HCT116 (cell line): ENCODE data around the gene ZIC4. TPM values are rescaled to one million over a fixed set of nuclear protein-coding genes. Genes with fewer than 3 reads are reported as not detected.

Source experiments
- ATAC-seq: fragments of 200-7000 bp; cut with Tn5 transposase; 2 replicates; pipeline ENCODE4 v1.9.1; 2020; ENCODE audit warnings: mild to moderate bottlenecking, moderate library complexity
- BruUV-seq: library from RNA; stranded (reverse); fragments of 400-500 nt; replicated peaks from 2 replicates; lab custom pipeline; 2021; lab: Mats Ljungman, UMichigan
- CTCF ChIA-PET: fragments of 300-600 bp; sonication (Branson Sonifier 250); formaldehyde crosslinking; loops from one replicate; lab custom pipeline; 2021; ENCODE audit warnings: antibody characterized with exemption; lab: Charles Lee
- POLR2A ChIA-PET: fragments of 300-600, 350-600 bp; sonication (Branson Sonifier 250); formaldehyde crosslinking; loops from one replicate; lab custom pipeline; 2021; ENCODE audit warnings: antibody characterized with exemption; lab: Charles Lee
- RAD21 ChIA-PET, 2 experiments: fragments of 300-600 bp; sonication (Branson Sonifier 250); formaldehyde crosslinking; loops; one replicate each; lab custom pipeline; 2023; ENCODE audit warnings: low total read pairs in 2 of 2; ENCODE audit not compliant: uncharacterized antibody in 2 of 2, unreplicated experiment in 2 of 2, low non-redundant PET in 1 of 2; lab: Charles Lee
- DNase-seq: peaks from one replicate; pipeline ENCODE4 v3.0.0-alpha.2; 2010; ENCODE audit warnings: low read depth, low spot score
- H2AFZ ChIP-seq: fragments of 200-600 bp; shearing (Covaris generic), sonication (generic); 2 replicates; pipeline ENCODE4 v1.6.1; 2017; ENCODE audit warnings: low read depth, mixed run types, mixed read lengths, antibody characterized with exemption, low read length; ENCODE audit not compliant: poor library complexity, severe bottlenecking
- H3K27ac ChIP-seq: 2 replicates; pipeline ENCODE4 v1.5.1; 2012; ENCODE audit warnings: low read depth, low read length
- H3K27me3 ChIP-seq: fragments of 200-600 bp; sonication (generic); 2 replicates; pipeline ENCODE4 v1.6.1; 2016; ENCODE audit warnings: mixed run types, low read length, mixed read lengths; ENCODE audit not compliant: insufficient read depth
- H3K36me3 ChIP-seq, 2 experiments: fragments of 200-500 bp in 1 of 2; fragments of 200-600 bp in 1 of 2; sonication (Bioruptor generic) in 1 of 2; sonication (generic) in 1 of 2; 2 replicates each; pipeline versions ENCODE4 v1.5.1 to v1.6.1; 2014 to 2016; ENCODE audit warnings: low read length in 2 of 2, inconsistent platforms in 1 of 2, mixed read lengths in 1 of 2, mixed run types in 1 of 2; ENCODE audit not compliant: insufficient read depth in 2 of 2, control insufficient read depth in 1 of 2
- H3K4me1 ChIP-seq, 2 experiments: fragments of 200-600 bp in 1 of 2; sonication (generic) in 1 of 2; 2 replicates each; pipeline versions ENCODE4 v1.5.1 to v1.6.1; 2012 to 2017; ENCODE audit warnings: low read length in 2 of 2, inconsistent platforms in 1 of 2, mild to moderate bottlenecking in 1 of 2, mixed read lengths in 1 of 2, mixed run types in 1 of 2, moderate library complexity in 1 of 2; ENCODE audit not compliant: insufficient read depth in 2 of 2, control insufficient read depth in 1 of 2
- H3K4me2 ChIP-seq: fragments of 200-600 bp; sonication (generic); 2 replicates; pipeline ENCODE4 v1.6.1; 2017; ENCODE audit warnings: mixed run types, low read length, mixed read lengths
- H3K4me3 ChIP-seq, 2 experiments: fragments of 200-600 bp in 1 of 2; sonication (generic) in 1 of 2; replicated peaks in 1 of 2; 2 replicates each; pipeline ENCODE4 v1.5.1; 2011 to 2016; ENCODE audit warnings: low read length in 2 of 2, control low read depth in 1 of 2, low read depth in 1 of 2, mild to moderate bottlenecking in 1 of 2, mixed read lengths in 1 of 2, mixed run types in 1 of 2
- H3K79me2 ChIP-seq: fragments of 200-600 bp; sonication (generic); 2 replicates; pipeline ENCODE4 v1.6.1; 2017; ENCODE audit warnings: mild to moderate bottlenecking, mixed run types, low read length, moderate library complexity, mixed read lengths; ENCODE audit not compliant: insufficient read depth
- H3K9ac ChIP-seq: fragments of 200-600 bp; sonication (generic); 2 replicates; pipeline ENCODE4 v1.6.1; 2016; ENCODE audit warnings: low read length, mixed read lengths
- H3K9me2 ChIP-seq: fragments of 200-600 bp; sonication (generic), shearing (Covaris generic); 2 replicates; pipeline ENCODE4 v1.6.1; 2017; ENCODE audit warnings: mixed run types, mild to moderate bottlenecking, moderate library complexity; ENCODE audit not compliant: insufficient read depth
- H3K9me3 ChIP-seq, 2 experiments: fragments of 200-500 bp in 1 of 2; fragments of 200-600 bp in 1 of 2; sonication (Bioruptor generic) in 1 of 2; sonication (generic) in 1 of 2; 2 replicates each; pipeline ENCODE4 v1.6.1; 2014 to 2017; ENCODE audit warnings: low read length in 2 of 2, mixed read lengths in 2 of 2, inconsistent platforms in 1 of 2, low read depth in 1 of 2, mild to moderate bottlenecking in 1 of 2, mixed run types in 1 of 2, moderate library complexity in 1 of 2; ENCODE audit not compliant: control insufficient read depth in 1 of 2, insufficient read depth in 1 of 2
- H4K20me1 ChIP-seq: fragments of 200-600 bp; sonication (generic), shearing (Covaris generic); 2 replicates; pipeline ENCODE4 v1.6.1; 2017; ENCODE audit warnings: mixed run types, mild to moderate bottlenecking, moderate library complexity; ENCODE audit not compliant: insufficient read depth
- ATF3 ChIP-seq: IDR thresholded peaks from 2 replicates; pipeline ENCODE4 v1.6.1; 2012
- CBX3 ChIP-seq: IDR thresholded peaks from 2 replicates; pipeline ENCODE4 v1.6.1; 2012; ENCODE audit warnings: low read depth
- CEBPB ChIP-seq: IDR thresholded peaks from 2 replicates; pipeline ENCODE4 v1.6.1; 2012; ENCODE audit warnings: low read depth
- ELF1 ChIP-seq: IDR thresholded peaks from 2 replicates; pipeline ENCODE4 v1.6.1; 2012; ENCODE audit warnings: low read depth, borderline replicate concordance
- EZH2 ChIP-seq: fragments of 200-600 bp; sonication (generic); IDR thresholded peaks from 2 replicates; pipeline ENCODE4 v1.6.1; 2017; ENCODE audit warnings: antibody characterized with exemption, mixed run types
- JUND ChIP-seq: IDR thresholded peaks from 2 replicates; pipeline ENCODE4 v1.6.1; 2012
- MAX ChIP-seq: IDR thresholded peaks from 2 replicates; pipeline ENCODE4 v1.6.1; 2012
- POLR2A ChIP-seq: IDR thresholded peaks from 2 replicates; pipeline ENCODE4 v1.7.0; 2011; ENCODE audit warnings: borderline replicate concordance; ENCODE audit not compliant: insufficient read depth, insufficient read length; ENCODE audit errors: extremely low read depth
- POLR2AphosphoS5 ChIP-seq: IDR thresholded peaks from 2 replicates; pipeline ENCODE4 v1.6.1; 2011; ENCODE audit warnings: mild to moderate bottlenecking, low read depth, low read length, moderate library complexity
- RAD21 ChIP-seq: IDR thresholded peaks from 2 replicates; pipeline ENCODE4 v1.6.1; 2012; ENCODE audit warnings: low read depth, mild to moderate bottlenecking
- REST ChIP-seq: IDR thresholded peaks from 2 replicates; pipeline ENCODE4 v1.6.1; 2012; ENCODE audit warnings: low read depth
- SIN3A ChIP-seq: IDR thresholded peaks from 2 replicates; pipeline ENCODE4 v1.6.1; 2012; ENCODE audit warnings: low read depth
- SP1 ChIP-seq: IDR thresholded peaks from 2 replicates; pipeline ENCODE4 v1.6.1; 2012; ENCODE audit warnings: low read depth
- SRF ChIP-seq: IDR thresholded peaks from 2 replicates; pipeline ENCODE4 v1.6.1; 2012; ENCODE audit warnings: low read depth
- TCF7L2 ChIP-seq: IDR thresholded peaks from 2 replicates; pipeline ENCODE4 v1.7.0; 2011; ENCODE audit warnings: borderline replicate concordance, inconsistent platforms; ENCODE audit not compliant: insufficient read depth, insufficient read length; ENCODE audit errors: extremely low read depth
- YY1 ChIP-seq: IDR thresholded peaks from 2 replicates; pipeline ENCODE4 v1.6.1; 2011; ENCODE audit warnings: low read length, low read depth, moderate library complexity, mild to moderate bottlenecking; ENCODE audit not compliant: insufficient replicate concordance; ENCODE audit errors: extremely low read depth
- ZBTB33 ChIP-seq: IDR thresholded peaks from 2 replicates; pipeline ENCODE4 v1.6.1; 2011; ENCODE audit warnings: mild to moderate bottlenecking, low read length, moderate library complexity; ENCODE audit not compliant: insufficient replicate concordance; ENCODE audit errors: extremely low read depth
- ZFX ChIP-seq: fragments of 450-650 bp; IDR thresholded peaks from 2 replicates; pipeline ENCODE4 v1.6.1; 2017
- ZNF274 ChIP-seq: fragments of 200-500 bp; sonication (Bioruptor generic); IDR thresholded peaks from 2 replicates; pipeline ENCODE4 v1.6.1; 2014; ENCODE audit warnings: mild to moderate bottlenecking, low read depth, low read length, inconsistent platforms
- intact Hi-C: fragments of 100-400 bp; cut with micrococcal nuclease; formaldehyde crosslinking; loops from 2 replicates; pipeline ENCODE4 v1.10.0; 2022
- total RNA-seq: library from RNA; stranded (reverse); gene quantifications from one replicate; pipeline ENCODE4 v1.2.1, GENCODE V29; 2021; ENCODE audit not compliant: unreplicated experiment

Gene ZIC4
- total RNA-seq, 1 experiment from 2014 or later, result not detected

- ChIA-PET RAD21 (no interaction called here), CTCF (no interaction called here), POLR2A (no interaction called here)
- H3K4me2 ChIP-seq, result no peak overlapping the region
- intact Hi-C loops, result no loop called here
- no peak overlapping the region for H3K27ac ChIP-seq
- H3K27me3 ChIP-seq, result no peaks in the 10 kb centered on the region
- no peak for ATAC-seq
- DNase-seq, result no peak
- H3K9me3 ChIP-seq, result no peaks in the 10 kb centered on the region
- H3K9ac ChIP-seq, result no peak overlapping the region
- H3K4me1 ChIP-seq, result 0 out of 4 replicates have a peak, but pooled peaks cover 0 to 3% of the 10 kb centered on the region in 2 experiments
- no peak overlapping the region for H3K4me3 ChIP-seq
- H4K20me1 ChIP-seq, result no peaks in the 10 kb centered on the region
- BruUV-seq, result no TSS peak
- H2AFZ ChIP-seq, result no peak overlapping the region
- no peaks in the 10 kb centered on the region for H3K79me2 ChIP-seq
- no peaks in the 10 kb centered on the region for H3K36me3 ChIP-seq
- no peaks in the 10 kb centered on the region for H3K9me2 ChIP-seq
- TF ChIP-seq SP1, result no peak
- TF ChIP-seq TCF7L2, result no peak
- TF ChIP-seq POLR2A, result no peak
- TF ChIP-seq POLR2AphosphoS5, result no peak
- TF ChIP-seq CBX3, result no peak
- TF ChIP-seq ZFX, result no peak
- TF ChIP-seq EZH2, result no peak
- no peak for TF ChIP-seq ATF3
- no peak for TF ChIP-seq SIN3A
- TF ChIP-seq MAX, result no peak
- TF ChIP-seq YY1, result no peak
- TF ChIP-seq SRF, result no peak
- no peak for TF ChIP-seq ELF1
- no peak for TF ChIP-seq RAD21
- TF ChIP-seq JUND, result no peak
- TF ChIP-seq ZBTB33, result no peak
- no peak for TF ChIP-seq ZNF274
- no peak for TF ChIP-seq CEBPB
- TF ChIP-seq REST, result no peak
Measured at GRCh38 chr3:147396712-147397046, 9.7 kb downstream of the ZIC4 start.
